ENCODE measurements around the gene RUBCN. TPM values are rescaled to one million over a fixed set of nuclear protein-coding genes. Genes with fewer than 3 reads are reported as not detected.

RUBCN gene
- total RNA-seq, 1 donor from 2014 or later, result 28.2 TPM

GRCh38 chr3:197758512-197758911 is 21.8 kb upstream of the RUBCN start:
- TF ChIP-seq, protein P1, sequence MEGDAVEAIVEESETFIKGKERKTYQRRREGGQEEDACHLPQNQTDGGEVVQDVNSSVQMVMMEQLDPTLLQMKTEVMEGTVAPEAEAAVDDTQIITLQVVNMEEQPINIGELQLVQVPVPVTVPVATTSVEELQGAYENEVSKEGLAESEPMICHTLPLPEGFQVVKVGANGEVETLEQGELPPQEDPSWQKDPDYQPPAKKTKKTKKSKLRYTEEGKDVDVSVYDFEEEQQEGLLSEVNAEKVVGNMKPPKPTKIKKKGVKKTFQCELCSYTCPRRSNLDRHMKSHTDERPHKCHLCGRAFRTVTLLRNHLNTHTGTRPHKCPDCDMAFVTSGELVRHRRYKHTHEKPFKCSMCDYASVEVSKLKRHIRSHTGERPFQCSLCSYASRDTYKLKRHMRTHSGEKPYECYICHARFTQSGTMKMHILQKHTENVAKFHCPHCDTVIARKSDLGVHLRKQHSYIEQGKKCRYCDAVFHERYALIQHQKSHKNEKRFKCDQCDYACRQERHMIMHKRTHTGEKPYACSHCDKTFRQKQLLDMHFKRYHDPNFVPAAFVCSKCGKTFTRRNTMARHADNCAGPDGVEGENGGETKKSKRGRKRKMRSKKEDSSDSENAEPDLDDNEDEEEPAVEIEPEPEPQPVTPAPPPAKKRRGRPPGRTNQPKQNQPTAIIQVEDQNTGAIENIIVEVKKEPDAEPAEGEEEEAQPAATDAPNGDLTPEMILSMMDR (IDR thresholded peaks at IDR 0.05; ENCODE audit: insufficient read depth, low read depth, low read length), result no peak
- TF ChIP-seq EZH2 (IDR thresholded peaks at IDR 0.05; ENCODE audit: insufficient read depth, low read length), result no peak
- H3K27me3 ChIP-seq (ENCODE audit: insufficient read depth, low read length), result no peaks in the 10 kb centered on the region
- H3K27ac ChIP-seq (ENCODE audit: low read depth, low read length), result no peak overlapping the region
- H3K4me3 ChIP-seq (ENCODE audit: insufficient read depth, low read depth, low read length), result no peak overlapping the region
- no peaks in the 10 kb centered on the region for H3K9me3 Mint-ChIP-seq (ENCODE audit: unreplicated experiment)
- peaks cover 82% of the 10 kb centered on the region for H3K79me2 ChIP-seq (ENCODE audit: insufficient read depth, low read length)
- H3K9ac ChIP-seq (ENCODE audit: low read length), result no peak overlapping the region
- H3K36me3 ChIP-seq (ENCODE audit: insufficient read depth, low read length), result peaks cover 12% of the 10 kb centered on the region
- H3K4me2 ChIP-seq (ENCODE audit: low read length), result no peak overlapping the region
- H3K9me3 ChIP-seq (ENCODE audit: insufficient read depth, low read depth, low read length), result no peaks in the 10 kb centered on the region
- FAIRE-seq, result no peak
- peaks cover 4% of the 10 kb centered on the region for H3K4me1 Mint-ChIP-seq (ENCODE audit: low read depth, unreplicated experiment)
- no peak overlapping the region for H2AFZ ChIP-seq (ENCODE audit: low read depth, low read length)
- no peak for DNase-seq (ENCODE audit: low read depth)
- no peak overlapping the region for H3K27ac Mint-ChIP-seq (ENCODE audit: unreplicated experiment)
- no peak overlapping the region for H3K4me3 Mint-ChIP-seq (ENCODE audit: unreplicated experiment)
- peaks cover 67% of the 10 kb centered on the region for H4K20me1 ChIP-seq (ENCODE audit: insufficient read depth, low read length)
- no peaks in the 10 kb centered on the region for H3K27me3 Mint-ChIP-seq (ENCODE audit: low read depth, unreplicated experiment)
- no peaks in the 10 kb centered on the region for H3K4me1 ChIP-seq (ENCODE audit: insufficient read depth, low read length)
- H3K36me3 Mint-ChIP-seq (ENCODE audit: low read depth, unreplicated experiment), result no peaks in the 10 kb centered on the region

GRCh38 chr3:197756704-197757103 is 20.0 kb upstream of the RUBCN start:
- H3K4me2 ChIP-seq (ENCODE audit: low read length), result no peak overlapping the region
- no peak for DNase-seq (ENCODE audit: low read depth)
- no peak for TF ChIP-seq EZH2 (IDR thresholded peaks at IDR 0.05; ENCODE audit: insufficient read depth, low read length)
- TF ChIP-seq, protein P1 (IDR thresholded peaks at IDR 0.05; ENCODE audit: insufficient read depth, low read depth, low read length), result no peak
- no peaks in the 10 kb centered on the region for H3K9me3 ChIP-seq (ENCODE audit: insufficient read depth, low read depth, low read length)
- peaks cover 80% of the 10 kb centered on the region for H4K20me1 ChIP-seq (ENCODE audit: insufficient read depth, low read length)
- Mint-ChIP-seq H3K27me3 (ENCODE audit: low read depth, unreplicated experiment) (no peaks in the 10 kb centered on the region), H3K9me3 (ENCODE audit: unreplicated experiment) (no peaks in the 10 kb centered on the region), H3K36me3 (ENCODE audit: low read depth, unreplicated experiment) (no peaks in the 10 kb centered on the region), H3K27ac (ENCODE audit: unreplicated experiment) (no peak overlapping the region), H3K4me3 (ENCODE audit: unreplicated experiment) (no peak overlapping the region), H3K4me1 (ENCODE audit: low read depth, unreplicated experiment) (peaks cover 16% of the 10 kb centered on the region)
- no peak overlapping the region for H2AFZ ChIP-seq (ENCODE audit: low read depth, low read length)
- H3K36me3 ChIP-seq (ENCODE audit: insufficient read depth, low read length), result peaks cover 6% of the 10 kb centered on the region
- peaks cover 5% of the 10 kb centered on the region for H3K4me1 ChIP-seq (ENCODE audit: insufficient read depth, low read length)
- no peak overlapping the region for H3K9ac ChIP-seq (ENCODE audit: low read length)
- no peak overlapping the region for H3K4me3 ChIP-seq (ENCODE audit: insufficient read depth, low read depth, low read length)
- H3K27ac ChIP-seq (ENCODE audit: low read depth, low read length), result no peak overlapping the region
- peaks cover 97% of the 10 kb centered on the region for H3K79me2 ChIP-seq (ENCODE audit: insufficient read depth, low read length)
- FAIRE-seq, result no peak
- no peaks in the 10 kb centered on the region for H3K27me3 ChIP-seq (ENCODE audit: insufficient read depth, low read length)

DNA sequence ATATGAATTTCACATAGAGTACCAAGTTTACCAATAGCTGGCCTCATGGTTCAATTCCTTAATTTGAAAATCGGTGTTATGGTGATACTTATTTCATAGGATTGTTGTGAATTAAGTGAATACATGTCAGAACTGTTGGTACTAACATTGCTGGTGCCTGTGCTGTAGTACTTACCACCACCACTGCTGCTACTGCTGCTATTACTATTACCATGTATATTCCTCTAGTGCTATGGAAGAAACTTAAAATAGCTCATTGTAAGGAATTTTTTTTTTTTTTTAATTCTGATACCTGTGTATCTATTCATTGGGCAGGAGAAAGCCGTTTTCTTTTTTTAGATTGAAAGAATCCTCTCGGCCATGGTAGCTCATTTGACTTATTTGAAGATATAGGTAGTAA is 16.6 kb upstream of the RUBCN start:
- Histone ChIP-seq H3K4me3 (ENCODE audit: insufficient read depth, low read depth, low read length) (no peak overlapping the region), H3K9ac (ENCODE audit: low read length) (no peak overlapping the region), H3K36me3 (ENCODE audit: insufficient read depth, low read length) (peaks cover under 1% of the 10 kb centered on the region), H3K4me1 (ENCODE audit: insufficient read depth, low read length) (peaks cover 17% of the 10 kb centered on the region), H4K20me1 (ENCODE audit: insufficient read depth, low read length) (peaks cover 61% of the 10 kb centered on the region), H3K9me3 (ENCODE audit: insufficient read depth, low read depth, low read length) (no peaks in the 10 kb centered on the region), H3K4me2 (ENCODE audit: low read length) (no peak overlapping the region), H3K27ac (ENCODE audit: low read depth, low read length) (no peak overlapping the region), H2AFZ (ENCODE audit: low read depth, low read length) (no peak overlapping the region), H3K79me2 (ENCODE audit: insufficient read depth, low read length) (peaks cover 75% of the 10 kb centered on the region), H3K27me3 (ENCODE audit: insufficient read depth, low read length) (no peaks in the 10 kb centered on the region)
- Mint-ChIP-seq H3K36me3 (ENCODE audit: low read depth, unreplicated experiment) (no peaks in the 10 kb centered on the region), H3K27me3 (ENCODE audit: low read depth, unreplicated experiment) (no peaks in the 10 kb centered on the region), H3K9me3 (ENCODE audit: unreplicated experiment) (no peaks in the 10 kb centered on the region), H3K27ac (ENCODE audit: unreplicated experiment) (no peak overlapping the region), H3K4me3 (ENCODE audit: unreplicated experiment) (no peak overlapping the region), H3K4me1 (ENCODE audit: low read depth, unreplicated experiment) (peaks cover 16% of the 10 kb centered on the region)
- no peak for DNase-seq (ENCODE audit: low read depth)
- FAIRE-seq, result no peak
- TF ChIP-seq, protein P1 (IDR thresholded peaks at IDR 0.05; ENCODE audit: insufficient read depth, low read depth, low read length), result no peak
- TF ChIP-seq EZH2 (IDR thresholded peaks at IDR 0.05; ENCODE audit: insufficient read depth, low read length), result no peak

All from astrocyte (in vitro differentiated cells and primary cell).